OCI-LY1 (cell line): ENCODE data around the gene TRPM1.

ENCODE experiments used
- H2AFZ ChIP-seq: fragments of 200-600 bp; sonication (generic), shearing (Covaris generic); 2 replicates; pipeline ENCODE4 v1.6.0; 2014; ENCODE audit warnings: antibody characterized with exemption, mild to moderate bottlenecking, low read length
- H3F3A ChIP-seq: fragments of 200-600 bp; sonication (generic), shearing (Covaris generic); 2 replicates; pipeline ENCODE4 v1.6.0; 2014; ENCODE audit warnings: mild to moderate bottlenecking, antibody characterized with exemption, low read length, moderate library complexity; ENCODE audit not compliant: insufficient read depth
- H3K27ac ChIP-seq: fragments of 200-600 bp; sonication (generic); 2 replicates; pipeline ENCODE4 v1.5.1; 2014; ENCODE audit warnings: low read length, mixed run types, mild to moderate bottlenecking, low read depth; ENCODE audit not compliant: poor library complexity, severe bottlenecking
- H3K27me3 ChIP-seq: fragments of 200-600 bp; sonication (generic); 2 replicates; pipeline ENCODE4 v1.6.0; 2014; ENCODE audit warnings: antibody characterized with exemption, mild to moderate bottlenecking, low read length, moderate library complexity; ENCODE audit not compliant: insufficient read depth
- H3K36me3 ChIP-seq: fragments of 200-600 bp; sonication (generic); 2 replicates; pipeline ENCODE4 v1.6.1; 2014; ENCODE audit warnings: mild to moderate bottlenecking, antibody characterized with exemption, low read length, moderate library complexity, mixed read lengths; ENCODE audit not compliant: insufficient read depth
- H3K4me1 ChIP-seq: fragments of 200-600 bp; sonication (generic); 2 replicates; pipeline ENCODE4 v1.5.1; 2014; ENCODE audit warnings: mild to moderate bottlenecking, low read length, moderate library complexity; ENCODE audit not compliant: insufficient read depth, severe bottlenecking
- H3K4me2 ChIP-seq: fragments of 200-600 bp; sonication (generic), shearing (Covaris generic); 2 replicates; pipeline ENCODE4 v1.6.1; 2014; ENCODE audit warnings: low read length
- H3K4me3 ChIP-seq: fragments of 200-600 bp; sonication (generic); 2 replicates; pipeline ENCODE4 v1.5.1; 2014; ENCODE audit warnings: low read length, low read depth, mild to moderate bottlenecking, mixed read lengths; ENCODE audit not compliant: poor library complexity, severe bottlenecking
- H3K79me2 ChIP-seq: fragments of 200-600 bp; shearing (Covaris generic); 2 replicates; pipeline ENCODE4 v1.6.1; 2016; ENCODE audit warnings: mixed run types, low read length, mixed read lengths; ENCODE audit not compliant: insufficient read depth
- H3K9ac ChIP-seq: fragments of 200-600 bp; sonication (generic), shearing (Covaris generic); 2 replicates; pipeline ENCODE4 v1.6.1; 2014; ENCODE audit warnings: mild to moderate bottlenecking, low read length, mixed read lengths
- H3K9me2 ChIP-seq: fragments of 200-600 bp; sonication (generic), shearing (Covaris generic); 2 replicates; pipeline ENCODE4 v1.6.1; 2014; ENCODE audit warnings: low read depth, mild to moderate bottlenecking, low read length, mixed read lengths
- H3K9me3 ChIP-seq: fragments of 200-600 bp; shearing (Covaris generic); 2 replicates; pipeline ENCODE4 v1.6.1; 2014; ENCODE audit warnings: low read length, mixed read lengths
- H4K20me1 ChIP-seq: fragments of 200-600 bp; sonication (generic), shearing (Covaris generic); 2 replicates; pipeline ENCODE4 v1.6.0; 2016; ENCODE audit warnings: mild to moderate bottlenecking, low read length; ENCODE audit not compliant: insufficient read depth
- EZH2 ChIP-seq: fragments of 200-600 bp; sonication (generic), shearing (Covaris generic); IDR thresholded peaks from 2 replicates; pipeline ENCODE4 v1.8.0; 2017; ENCODE audit warnings: borderline replicate concordance, mixed run types, mild to moderate bottlenecking, antibody characterized with exemption, low read length, moderate library complexity, mixed read lengths
- TF ChIP-seq, protein P1 (sequence below): fragments of 200-600 bp; sonication (generic), shearing (Covaris generic); IDR thresholded peaks from 2 replicates; pipeline ENCODE4 v1.5.1; 2017; ENCODE audit warnings: mild to moderate bottlenecking, antibody characterized with exemption, low read length, moderate library complexity, mixed read lengths

Gene TRPM1

DNA sequence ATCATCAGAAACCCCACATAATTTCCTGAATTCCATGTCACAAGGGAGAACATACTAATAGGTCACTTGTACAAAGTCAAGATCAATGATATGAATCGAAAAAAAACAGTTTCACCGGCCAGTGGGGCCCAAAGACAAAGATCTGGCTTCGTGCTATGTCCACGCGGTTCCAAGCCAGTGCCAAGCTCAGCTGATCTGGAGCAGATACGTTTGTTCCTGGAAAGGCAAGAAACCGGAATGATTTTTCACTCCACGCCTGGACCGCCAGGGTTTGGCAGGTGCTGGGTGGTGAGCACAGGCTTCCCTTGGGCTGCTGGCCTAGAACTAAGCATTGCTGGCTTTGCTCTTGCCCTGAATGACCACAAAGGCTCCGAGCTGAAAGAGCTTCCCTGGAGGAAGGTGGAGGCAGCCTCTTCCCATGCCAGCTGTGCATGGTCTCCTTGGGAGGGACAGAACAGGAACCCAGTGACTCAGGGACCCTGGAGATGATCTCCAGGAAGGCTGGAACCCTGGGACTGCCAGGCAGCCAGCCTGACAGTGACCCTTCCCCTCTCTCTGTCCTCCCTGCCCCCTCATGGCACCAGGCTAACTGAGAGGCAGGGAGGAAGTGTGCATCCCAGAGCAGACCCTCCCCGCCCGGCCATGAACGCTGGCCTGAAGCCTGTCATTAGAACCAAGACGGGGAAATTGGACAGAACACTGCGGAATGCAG is 40.9 kb downstream of the TRPM1 start:
- Histone ChIP-seq H3K36me3 (no peaks in the 10 kb centered on the region), H4K20me1 (no peaks in the 10 kb centered on the region), H3K9ac (no peak overlapping the region), H3K9me3 (no peaks in the 10 kb centered on the region), H3K4me1 (no peaks in the 10 kb centered on the region), H3K4me3 (no peak overlapping the region), H3F3A (no peaks in the 10 kb centered on the region), H3K4me2 (no peak overlapping the region), H3K27me3 (0 out of 2 replicates have a peak, but pooled peaks cover 9% of the 10 kb centered on the region), H2AFZ (no peak overlapping the region), H3K79me2 (no peaks in the 10 kb centered on the region), H3K9me2 (no peaks in the 10 kb centered on the region), H3K27ac (no peak overlapping the region)
- no peak for TF ChIP-seq EZH2
- TF ChIP-seq, protein P1, sequence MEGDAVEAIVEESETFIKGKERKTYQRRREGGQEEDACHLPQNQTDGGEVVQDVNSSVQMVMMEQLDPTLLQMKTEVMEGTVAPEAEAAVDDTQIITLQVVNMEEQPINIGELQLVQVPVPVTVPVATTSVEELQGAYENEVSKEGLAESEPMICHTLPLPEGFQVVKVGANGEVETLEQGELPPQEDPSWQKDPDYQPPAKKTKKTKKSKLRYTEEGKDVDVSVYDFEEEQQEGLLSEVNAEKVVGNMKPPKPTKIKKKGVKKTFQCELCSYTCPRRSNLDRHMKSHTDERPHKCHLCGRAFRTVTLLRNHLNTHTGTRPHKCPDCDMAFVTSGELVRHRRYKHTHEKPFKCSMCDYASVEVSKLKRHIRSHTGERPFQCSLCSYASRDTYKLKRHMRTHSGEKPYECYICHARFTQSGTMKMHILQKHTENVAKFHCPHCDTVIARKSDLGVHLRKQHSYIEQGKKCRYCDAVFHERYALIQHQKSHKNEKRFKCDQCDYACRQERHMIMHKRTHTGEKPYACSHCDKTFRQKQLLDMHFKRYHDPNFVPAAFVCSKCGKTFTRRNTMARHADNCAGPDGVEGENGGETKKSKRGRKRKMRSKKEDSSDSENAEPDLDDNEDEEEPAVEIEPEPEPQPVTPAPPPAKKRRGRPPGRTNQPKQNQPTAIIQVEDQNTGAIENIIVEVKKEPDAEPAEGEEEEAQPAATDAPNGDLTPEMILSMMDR, result no peak

DNA sequence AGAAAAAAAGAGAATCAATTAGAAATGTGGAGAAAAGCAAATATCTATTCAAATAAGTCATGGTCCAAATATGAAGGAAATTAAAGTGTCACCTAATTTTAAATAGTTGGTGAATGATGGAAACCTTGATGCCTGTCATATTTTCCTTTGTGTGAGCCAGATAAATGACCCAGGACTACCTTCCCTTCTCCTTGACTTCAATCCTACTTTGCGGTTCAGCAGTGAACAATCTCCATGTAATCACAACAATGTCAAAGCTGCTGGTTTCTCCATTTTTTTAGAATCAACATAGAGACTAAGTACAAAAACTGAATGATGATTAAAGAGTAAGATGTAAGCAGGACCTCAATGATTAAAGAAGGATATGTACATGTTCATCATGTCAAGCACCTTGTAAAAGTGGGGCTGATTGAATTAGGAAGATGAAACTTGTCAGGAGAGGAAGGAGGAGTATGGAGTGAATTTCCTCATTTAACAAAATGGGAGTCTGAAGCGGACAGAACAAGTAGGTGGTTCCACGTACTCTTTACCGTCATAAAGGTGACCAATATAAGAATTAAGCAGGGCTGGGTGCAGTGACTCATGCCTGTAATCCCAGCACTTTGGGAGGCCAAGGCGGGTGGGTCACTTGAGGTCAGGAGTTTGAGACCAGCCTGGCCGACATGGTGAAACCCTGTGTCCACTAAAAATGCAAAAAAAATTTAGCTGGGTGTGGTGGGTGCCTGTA is 43.1 kb downstream of the TRPM1 start:
- Histone ChIP-seq H3K79me2 (no peaks in the 10 kb centered on the region), H3F3A (no peaks in the 10 kb centered on the region), H3K9me2 (no peaks in the 10 kb centered on the region)

DNA sequence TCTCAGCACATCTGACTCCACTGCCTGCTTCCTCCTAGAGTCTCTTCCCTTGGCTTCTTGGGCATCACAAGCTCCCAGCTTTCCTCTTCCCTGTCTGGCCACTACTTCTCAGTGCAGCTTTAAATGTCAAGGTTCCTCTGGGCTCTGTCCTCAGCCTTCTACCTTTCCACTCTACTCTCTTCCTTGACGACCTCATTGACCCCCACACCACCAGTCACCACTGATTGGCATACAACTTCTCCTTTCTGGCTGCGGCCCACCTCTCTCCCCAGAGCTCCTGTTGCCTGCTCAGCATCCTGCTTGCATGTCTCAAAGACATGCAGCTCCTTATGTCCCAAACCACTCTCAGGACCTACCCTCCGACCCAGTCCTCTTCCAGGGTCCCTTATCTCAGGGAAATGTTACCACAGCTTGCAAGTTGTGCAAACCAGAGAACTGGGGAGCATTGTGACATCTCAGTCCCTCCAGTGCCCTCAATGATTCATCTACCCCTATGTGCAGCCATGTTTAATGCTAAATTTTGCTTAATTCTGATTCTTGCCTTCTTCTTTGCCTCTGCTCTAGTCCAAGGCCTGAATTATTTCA is 49.9 kb downstream of the TRPM1 start:
- no peak for TF ChIP-seq EZH2
- TF ChIP-seq, protein P1, result no peak
- Histone ChIP-seq H2AFZ (no peak overlapping the region), H3K27me3 (no peaks in the 10 kb centered on the region), H3F3A (no peaks in the 10 kb centered on the region), H3K4me2 (no peak overlapping the region), H3K36me3 (no peaks in the 10 kb centered on the region), H4K20me1 (no peaks in the 10 kb centered on the region), H3K4me3 (no peak overlapping the region), H3K9ac (no peak overlapping the region), H3K27ac (no peak overlapping the region), H3K79me2 (no peaks in the 10 kb centered on the region), H3K4me1 (peaks cover 19% of the 10 kb centered on the region), H3K9me2 (no peaks in the 10 kb centered on the region), H3K9me3 (no peaks in the 10 kb centered on the region)

More for the DNA sequence above, 43.1 kb downstream of the TRPM1 start:
- Histone ChIP-seq H3K9ac (no peak overlapping the region), H3K27me3 (0 out of 2 replicates have a peak, but pooled peaks cover 5% of the 10 kb centered on the region), H4K20me1 (no peaks in the 10 kb centered on the region), H3K36me3 (no peaks in the 10 kb centered on the region), H3K9me3 (no peaks in the 10 kb centered on the region), H3K27ac (no peak overlapping the region), H2AFZ (no peak overlapping the region), H3K4me3 (no peak overlapping the region), H3K4me2 (no peak overlapping the region), H3K4me1 (no peaks in the 10 kb centered on the region)
- TF ChIP-seq, protein P1, result no peak
